ENCODE measurements around the gene PRM3. TPM values are rescaled to one million over a fixed set of nuclear protein-coding genes. Genes with fewer than 3 reads are reported as not detected.
A peak's percentile ranks its signal among the peaks of the same experiment; 100 is the strongest.

The PRM3 gene
- total RNA-seq, 4 donors from 2014 or later = not detected

DNA sequence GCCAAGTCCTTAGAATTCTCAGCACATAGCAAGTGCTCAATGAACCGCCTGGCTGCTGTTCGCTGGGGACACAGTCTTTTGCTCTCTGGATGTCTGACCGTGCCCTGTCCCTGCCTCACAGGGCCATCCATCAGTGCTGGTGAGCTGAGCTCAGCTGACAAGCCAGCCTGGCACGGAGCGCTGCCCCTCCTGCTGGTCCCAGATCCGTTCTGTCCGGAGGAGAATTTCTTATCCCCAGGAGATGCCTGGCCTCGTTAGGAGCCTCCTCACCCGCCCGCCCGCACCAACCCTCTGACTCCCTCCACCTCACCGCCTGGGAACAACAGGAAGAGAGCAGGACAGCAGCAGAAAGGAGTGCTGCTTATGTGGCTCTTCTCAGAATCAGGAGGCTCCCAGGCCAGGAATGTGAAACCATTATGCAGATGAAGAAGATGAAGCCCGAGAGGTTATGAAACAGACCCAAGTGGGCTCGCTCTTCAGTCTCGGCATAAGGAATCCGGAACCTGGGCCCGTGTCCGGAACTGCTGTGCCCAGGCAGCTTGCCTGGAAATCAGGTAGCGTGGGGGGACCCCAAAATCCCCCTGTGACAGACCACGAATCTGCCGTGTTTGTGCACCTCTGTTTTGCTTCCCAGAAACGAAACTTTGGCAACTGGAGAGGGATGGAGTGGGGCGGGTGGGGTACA, 43.0 kb upstream of the PRM3 start:
- ATAC-seq (ENCODE audit: low FRiP score) = no peak
- DNase-seq (ENCODE audit: low spot score) = no peak
- TF ChIP-seq, protein P1, sequence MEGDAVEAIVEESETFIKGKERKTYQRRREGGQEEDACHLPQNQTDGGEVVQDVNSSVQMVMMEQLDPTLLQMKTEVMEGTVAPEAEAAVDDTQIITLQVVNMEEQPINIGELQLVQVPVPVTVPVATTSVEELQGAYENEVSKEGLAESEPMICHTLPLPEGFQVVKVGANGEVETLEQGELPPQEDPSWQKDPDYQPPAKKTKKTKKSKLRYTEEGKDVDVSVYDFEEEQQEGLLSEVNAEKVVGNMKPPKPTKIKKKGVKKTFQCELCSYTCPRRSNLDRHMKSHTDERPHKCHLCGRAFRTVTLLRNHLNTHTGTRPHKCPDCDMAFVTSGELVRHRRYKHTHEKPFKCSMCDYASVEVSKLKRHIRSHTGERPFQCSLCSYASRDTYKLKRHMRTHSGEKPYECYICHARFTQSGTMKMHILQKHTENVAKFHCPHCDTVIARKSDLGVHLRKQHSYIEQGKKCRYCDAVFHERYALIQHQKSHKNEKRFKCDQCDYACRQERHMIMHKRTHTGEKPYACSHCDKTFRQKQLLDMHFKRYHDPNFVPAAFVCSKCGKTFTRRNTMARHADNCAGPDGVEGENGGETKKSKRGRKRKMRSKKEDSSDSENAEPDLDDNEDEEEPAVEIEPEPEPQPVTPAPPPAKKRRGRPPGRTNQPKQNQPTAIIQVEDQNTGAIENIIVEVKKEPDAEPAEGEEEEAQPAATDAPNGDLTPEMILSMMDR (IDR thresholded peaks at IDR 0.05) = no peak

DNA sequence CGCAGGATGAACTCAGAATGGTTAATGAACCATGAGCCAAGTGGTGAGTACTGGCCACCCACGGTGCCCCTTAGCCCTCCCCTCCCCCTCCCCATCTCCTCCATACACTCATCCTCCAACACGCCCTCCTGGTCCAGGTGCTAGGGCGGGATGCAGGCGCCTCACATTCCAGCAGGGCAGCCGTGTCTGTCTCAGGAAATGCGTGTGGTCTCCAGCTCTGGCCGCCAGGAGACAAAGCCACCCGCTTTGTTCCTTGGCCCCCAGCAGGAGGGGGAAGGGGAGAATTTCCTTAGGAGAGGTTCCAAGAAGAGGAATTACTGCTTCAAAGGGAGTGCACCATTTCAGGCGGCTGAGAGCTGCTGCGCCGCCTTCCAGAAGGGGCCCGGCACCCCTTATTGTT, 42.1 kb upstream of the PRM3 start:
- ATAC-seq (ENCODE audit: low FRiP score) = no peak
- TF ChIP-seq, protein P1 (IDR thresholded peaks at IDR 0.05) = no peak

DNA sequence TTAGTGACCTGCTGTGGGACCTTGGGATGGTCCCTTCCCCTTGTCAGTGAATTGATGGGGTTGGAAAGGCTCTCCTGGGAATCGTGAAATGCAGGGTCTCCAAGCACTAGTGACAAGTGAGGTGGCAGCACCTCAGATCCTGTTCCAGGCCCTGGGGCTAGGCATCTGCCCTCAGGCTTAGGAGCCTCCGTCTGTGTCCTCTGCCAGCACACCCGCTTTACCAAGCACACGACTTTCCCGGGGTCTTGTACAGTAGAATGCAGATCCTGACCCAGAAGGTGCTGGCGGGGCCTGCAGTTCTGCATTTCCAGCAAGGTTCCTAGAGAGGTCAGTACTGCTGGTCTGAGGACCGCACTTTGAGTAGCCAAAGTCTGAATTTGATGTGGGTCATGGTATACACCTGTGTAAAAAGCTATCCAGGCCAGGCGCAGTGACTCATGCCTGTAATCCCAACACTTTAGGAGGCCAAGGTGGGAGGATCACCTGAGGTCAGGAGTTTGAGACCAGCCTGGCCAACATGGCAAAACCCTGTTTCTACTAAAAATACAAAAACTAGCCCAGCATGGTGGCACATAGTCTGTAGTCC, 41.0 kb upstream of the PRM3 start:
- DNase-seq (ENCODE audit: low spot score) (no peak), ATAC-seq (ENCODE audit: low FRiP score) (no peak)
- TF ChIP-seq, protein P1 (IDR thresholded peaks at IDR 0.05) = no peak

More for the DNA sequence above, 42.1 kb upstream of the PRM3 start:
- DNase-seq (ENCODE audit: low spot score) = no peak

DNA sequence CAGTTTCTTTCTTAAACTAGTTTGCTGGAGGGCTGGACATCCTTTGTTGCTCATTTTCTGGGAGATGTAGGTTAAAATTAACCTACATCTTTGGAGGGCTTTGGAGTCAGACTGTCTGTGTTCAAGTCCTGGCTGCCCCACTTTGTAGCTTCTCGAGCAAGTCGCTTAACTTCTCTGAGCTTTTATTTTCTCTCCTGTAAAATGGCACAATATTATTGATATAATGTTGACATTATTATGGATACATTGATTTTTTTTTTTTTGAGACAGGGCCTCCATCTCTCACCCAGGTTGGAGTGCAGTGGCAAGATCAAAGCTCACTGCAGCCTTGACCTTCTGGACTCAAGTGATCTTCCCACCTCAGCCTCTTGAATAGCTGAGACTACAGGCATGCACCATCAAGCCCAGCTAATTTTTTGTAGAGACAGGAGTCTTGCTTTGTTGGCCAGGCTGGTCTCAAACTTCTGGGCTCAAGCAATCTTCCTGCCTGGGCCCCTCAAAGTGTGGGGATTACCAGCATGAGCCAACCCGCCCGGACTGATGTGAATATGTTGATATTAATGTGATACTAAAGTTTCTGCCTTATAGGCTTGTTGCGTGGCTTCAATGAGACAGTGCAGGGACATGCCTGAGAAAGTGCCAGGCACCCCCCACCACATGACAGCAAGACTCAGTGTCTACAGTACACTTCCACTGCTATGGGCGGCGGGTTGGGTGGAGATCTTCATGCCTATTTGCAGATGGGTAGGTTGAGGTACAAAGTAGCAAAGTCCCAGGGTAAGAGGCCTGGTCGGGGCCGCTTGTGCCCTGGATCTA, 40.3 kb upstream of the PRM3 start:
- no peak for DNase-seq (ENCODE audit: low spot score)
- TF ChIP-seq, protein P1 (IDR thresholded peaks at IDR 0.05) = no peak
- ATAC-seq (ENCODE audit: low FRiP score) = no peak

DNA sequence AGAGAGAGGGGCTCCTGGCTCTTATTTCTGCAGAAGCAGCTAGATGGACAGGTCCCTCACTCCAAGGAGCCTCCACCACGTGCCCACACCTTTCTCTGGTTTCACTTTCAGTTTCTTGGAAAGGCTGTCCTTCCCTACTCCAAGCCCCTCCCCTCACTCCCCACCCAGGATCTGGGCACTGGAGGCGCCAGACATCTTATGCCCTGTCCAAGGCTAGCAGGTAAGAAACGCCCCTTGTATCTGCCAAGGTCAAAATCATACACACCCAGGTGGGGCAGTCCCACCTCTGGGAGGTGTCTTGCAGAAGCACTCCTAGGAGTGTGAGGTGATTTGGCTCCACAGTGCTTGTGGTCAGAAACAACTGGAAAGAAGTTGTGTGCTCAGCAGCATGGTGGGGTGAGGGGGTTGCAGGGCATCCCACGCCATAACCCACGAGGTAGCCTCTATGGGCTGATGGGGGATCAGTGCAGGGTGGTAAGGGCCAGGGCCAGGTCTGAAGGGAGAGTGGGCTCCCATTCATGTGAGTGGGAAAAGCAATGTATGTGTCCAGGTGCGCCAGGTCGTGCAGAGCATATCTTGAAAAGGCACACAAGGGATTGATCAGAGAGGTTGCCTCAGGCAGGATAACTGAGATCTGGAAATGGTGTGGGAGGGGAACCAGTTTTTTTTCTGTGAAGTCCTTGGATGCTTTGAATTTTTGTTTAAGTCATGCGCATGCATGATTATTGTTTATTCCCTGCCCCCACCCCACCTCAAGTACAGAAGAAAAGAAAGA, 39.5 kb upstream of the PRM3 start:
- DNase-seq (ENCODE audit: low spot score) = no peak
- peak; percentile 64 for ATAC-seq (ENCODE audit: low FRiP score)
- TF ChIP-seq, protein P1 (IDR thresholded peaks at IDR 0.05) = no peak

DNA sequence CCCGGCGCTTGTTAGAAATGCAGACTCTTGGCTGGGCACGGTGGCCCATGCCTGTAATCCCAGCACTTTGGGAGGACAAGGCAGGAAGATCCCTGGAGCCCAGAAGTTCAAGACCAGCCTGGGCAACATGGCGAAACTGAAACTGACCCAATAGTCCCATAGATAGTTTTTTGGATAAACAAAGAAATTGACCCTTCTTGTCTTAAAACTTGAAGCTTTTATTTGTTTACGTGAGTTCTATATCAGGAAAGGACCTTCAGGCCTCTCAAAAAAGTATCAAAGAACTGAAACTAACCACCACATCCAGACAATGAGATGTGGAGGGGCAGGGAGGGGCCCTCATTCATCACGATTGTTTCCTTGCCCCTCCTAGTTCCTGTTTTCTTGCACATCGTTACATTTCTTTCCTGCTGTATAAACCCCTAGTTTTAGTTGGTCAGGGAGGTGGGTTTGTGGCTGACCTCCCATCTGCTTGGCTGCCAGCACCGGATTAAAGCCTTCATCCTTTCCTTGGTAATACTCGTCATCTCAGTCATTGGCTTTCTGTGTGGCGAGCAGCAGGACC, 37.6 kb upstream of the PRM3 start:
- DNase-seq (ENCODE audit: low spot score) (no peak), ATAC-seq (ENCODE audit: low FRiP score) (no peak)
- TF ChIP-seq, protein P1 (IDR thresholded peaks at IDR 0.05) = no peak

All from omental fat pad (tissue), 4 donors.